ENCODE measurements around the gene GRAMD1B.

Gene GRAMD1B

GRCh38 chr11:123475469-123475868 lies 45.4 kb downstream of the GRAMD1B start:
- DNase-seq (ENCODE audit: low read depth in 3 of 3) = no peak

- DNase-seq (ENCODE audit: low read depth in 3 of 3) = no peak
Observed at GRCh38 chr11:123477205-123477907, 47.3 kb downstream of the GRAMD1B start.

- no peak for DNase-seq (ENCODE audit: low read depth in 3 of 3)
Observed at GRCh38 chr11:123478352-123478987, 48.4 kb downstream of the GRAMD1B start.

GRCh38 chr11:123479048-123479837 lies 49.2 kb downstream of the GRAMD1B start:
- no peak for DNase-seq (ENCODE audit: low read depth in 3 of 3)

- no peak for DNase-seq (ENCODE audit: low read depth in 3 of 3)
Observed at GRCh38 chr11:123480290-123480815, 50.3 kb downstream of the GRAMD1B start.

GRCh38 chr11:123480882-123481281 lies 50.8 kb downstream of the GRAMD1B start:
- DNase-seq (ENCODE audit: low read depth in 3 of 3) = no peak

- no peak for DNase-seq (ENCODE audit: low read depth in 3 of 3)
Observed at GRCh38 chr11:123481640-123482039, 51.6 kb downstream of the GRAMD1B start.

- DNase-seq (ENCODE audit: low read depth in 3 of 3) = no peak
Observed at GRCh38 chr11:123482218-123482617, 52.1 kb downstream of the GRAMD1B start.

GRCh38 chr11:123483058-123483457 lies 53.0 kb downstream of the GRAMD1B start:
- no peak for DNase-seq (ENCODE audit: low read depth in 3 of 3)

- DNase-seq (ENCODE audit: low read depth in 3 of 3) = no peak
Observed at GRCh38 chr11:123483466-123483865, 53.4 kb downstream of the GRAMD1B start.

GRCh38 chr11:123484448-123484847 lies 54.4 kb downstream of the GRAMD1B start:
- no peak for DNase-seq (ENCODE audit: low read depth in 3 of 3)

- no peak for DNase-seq (ENCODE audit: low read depth in 3 of 3)
Observed at GRCh38 chr11:123487157-123487744, 57.2 kb downstream of the GRAMD1B start.

- no peak for DNase-seq (ENCODE audit: low read depth in 3 of 3)
Observed at GRCh38 chr11:123490527-123490926, 60.5 kb downstream of the GRAMD1B start.

GRCh38 chr11:123491241-123491640 lies 61.2 kb downstream of the GRAMD1B start:
- DNase-seq (ENCODE audit: low read depth in 3 of 3) = no peak

GRCh38 chr11:123493349-123494063 lies 63.4 kb downstream of the GRAMD1B start:
- no peak for DNase-seq (ENCODE audit: low read depth in 3 of 3)

- DNase-seq (ENCODE audit: low read depth in 3 of 3) = no peak
Observed at GRCh38 chr11:123494195-123495050, 64.4 kb downstream of the GRAMD1B start.

GRCh38 chr11:123504401-123504800 lies 74.3 kb downstream of the GRAMD1B start:
- no peak for DNase-seq (ENCODE audit: low read depth in 3 of 3)

- DNase-seq (ENCODE audit: low read depth in 3 of 3) = no peak
Observed at GRCh38 chr11:123505546-123506299, 75.7 kb downstream of the GRAMD1B start.

- no peak for DNase-seq (ENCODE audit: low read depth in 3 of 3)
Observed at GRCh38 chr11:123507043-123507442, 77.0 kb downstream of the GRAMD1B start.
